HCT116 (cell line): ENCODE measurements around the gene KIAA0825. TPM values are rescaled to one million over a fixed set of nuclear protein-coding genes. Genes with fewer than 3 reads are reported as not detected.

ENCODE experiments used
- ATAC-seq: fragments of 200-7000 bp; cut with Tn5 transposase; 2 replicates; pipeline ENCODE4 v1.9.1; 2020; ENCODE audit warnings: mild to moderate bottlenecking, moderate library complexity
- BruUV-seq: library from RNA; stranded (reverse); fragments of 400-500 nt; replicated peaks from 2 replicates; lab custom pipeline; 2021; lab: Mats Ljungman, UMichigan
- CTCF ChIA-PET: fragments of 300-600 bp; sonication (Branson Sonifier 250); formaldehyde crosslinking; loops from one replicate; lab custom pipeline; 2021; ENCODE audit warnings: antibody characterized with exemption; lab: Charles Lee
- POLR2A ChIA-PET: fragments of 300-600, 350-600 bp; sonication (Branson Sonifier 250); formaldehyde crosslinking; loops from one replicate; lab custom pipeline; 2021; ENCODE audit warnings: antibody characterized with exemption; lab: Charles Lee
- RAD21 ChIA-PET, 2 experiments: fragments of 300-600 bp; sonication (Branson Sonifier 250); formaldehyde crosslinking; loops; one replicate each; lab custom pipeline; 2023; ENCODE audit warnings: low total read pairs in 2 of 2; ENCODE audit not compliant: uncharacterized antibody in 2 of 2, unreplicated experiment in 2 of 2, low non-redundant PET in 1 of 2; lab: Charles Lee
- DNase-seq: peaks from one replicate; pipeline ENCODE4 v3.0.0-alpha.2; 2010; ENCODE audit warnings: low read depth, low spot score
- H2AFZ ChIP-seq: fragments of 200-600 bp; shearing (Covaris generic), sonication (generic); 2 replicates; pipeline ENCODE4 v1.6.1; 2017; ENCODE audit warnings: low read depth, mixed run types, mixed read lengths, antibody characterized with exemption, low read length; ENCODE audit not compliant: poor library complexity, severe bottlenecking
- H3K27ac ChIP-seq: 2 replicates; pipeline ENCODE4 v1.5.1; 2012; ENCODE audit warnings: low read depth, low read length
- H3K27me3 ChIP-seq: fragments of 200-600 bp; sonication (generic); 2 replicates; pipeline ENCODE4 v1.6.1; 2016; ENCODE audit warnings: mixed run types, low read length, mixed read lengths; ENCODE audit not compliant: insufficient read depth
- H3K36me3 ChIP-seq, 2 experiments: fragments of 200-500 bp in 1 of 2; fragments of 200-600 bp in 1 of 2; sonication (Bioruptor generic) in 1 of 2; sonication (generic) in 1 of 2; 2 replicates each; pipeline versions ENCODE4 v1.5.1 to v1.6.1; 2014 to 2016; ENCODE audit warnings: low read length in 2 of 2, inconsistent platforms in 1 of 2, mixed read lengths in 1 of 2, mixed run types in 1 of 2; ENCODE audit not compliant: insufficient read depth in 2 of 2, control insufficient read depth in 1 of 2
- H3K4me1 ChIP-seq, 2 experiments: fragments of 200-600 bp in 1 of 2; sonication (generic) in 1 of 2; 2 replicates each; pipeline versions ENCODE4 v1.5.1 to v1.6.1; 2012 to 2017; ENCODE audit warnings: low read length in 2 of 2, inconsistent platforms in 1 of 2, mild to moderate bottlenecking in 1 of 2, mixed read lengths in 1 of 2, mixed run types in 1 of 2, moderate library complexity in 1 of 2; ENCODE audit not compliant: insufficient read depth in 2 of 2, control insufficient read depth in 1 of 2
- H3K4me2 ChIP-seq: fragments of 200-600 bp; sonication (generic); 2 replicates; pipeline ENCODE4 v1.6.1; 2017; ENCODE audit warnings: mixed run types, low read length, mixed read lengths
- H3K4me3 ChIP-seq, 2 experiments: fragments of 200-600 bp in 1 of 2; sonication (generic) in 1 of 2; replicated peaks in 1 of 2; 2 replicates each; pipeline ENCODE4 v1.5.1; 2011 to 2016; ENCODE audit warnings: low read length in 2 of 2, control low read depth in 1 of 2, low read depth in 1 of 2, mild to moderate bottlenecking in 1 of 2, mixed read lengths in 1 of 2, mixed run types in 1 of 2
- H3K79me2 ChIP-seq: fragments of 200-600 bp; sonication (generic); 2 replicates; pipeline ENCODE4 v1.6.1; 2017; ENCODE audit warnings: mild to moderate bottlenecking, mixed run types, low read length, moderate library complexity, mixed read lengths; ENCODE audit not compliant: insufficient read depth
- H3K9ac ChIP-seq: fragments of 200-600 bp; sonication (generic); 2 replicates; pipeline ENCODE4 v1.6.1; 2016; ENCODE audit warnings: low read length, mixed read lengths
- H3K9me2 ChIP-seq: fragments of 200-600 bp; sonication (generic), shearing (Covaris generic); 2 replicates; pipeline ENCODE4 v1.6.1; 2017; ENCODE audit warnings: mixed run types, mild to moderate bottlenecking, moderate library complexity; ENCODE audit not compliant: insufficient read depth
- H3K9me3 ChIP-seq, 2 experiments: fragments of 200-500 bp in 1 of 2; fragments of 200-600 bp in 1 of 2; sonication (Bioruptor generic) in 1 of 2; sonication (generic) in 1 of 2; 2 replicates each; pipeline ENCODE4 v1.6.1; 2014 to 2017; ENCODE audit warnings: low read length in 2 of 2, mixed read lengths in 2 of 2, inconsistent platforms in 1 of 2, low read depth in 1 of 2, mild to moderate bottlenecking in 1 of 2, mixed run types in 1 of 2, moderate library complexity in 1 of 2; ENCODE audit not compliant: control insufficient read depth in 1 of 2, insufficient read depth in 1 of 2
- H4K20me1 ChIP-seq: fragments of 200-600 bp; sonication (generic), shearing (Covaris generic); 2 replicates; pipeline ENCODE4 v1.6.1; 2017; ENCODE audit warnings: mixed run types, mild to moderate bottlenecking, moderate library complexity; ENCODE audit not compliant: insufficient read depth
- EGR1 ChIP-seq: IDR thresholded peaks from 2 replicates; pipeline ENCODE4 v1.6.1; 2012; ENCODE audit warnings: low read depth
- ELF1 ChIP-seq: IDR thresholded peaks from 2 replicates; pipeline ENCODE4 v1.6.1; 2012; ENCODE audit warnings: low read depth, borderline replicate concordance
- EZH2 ChIP-seq: fragments of 200-600 bp; sonication (generic); IDR thresholded peaks from 2 replicates; pipeline ENCODE4 v1.6.1; 2017; ENCODE audit warnings: antibody characterized with exemption, mixed run types
- EZH2phosphoT487 ChIP-seq: fragments of 200-600 bp; IDR thresholded peaks from 2 replicates; pipeline ENCODE4 v1.6.1; 2018; ENCODE audit warnings: antibody characterized with exemption, borderline replicate concordance
- FOSL1 ChIP-seq: IDR thresholded peaks from 2 replicates; pipeline ENCODE4 v1.6.1; 2012; ENCODE audit warnings: low read depth
- JUND ChIP-seq: IDR thresholded peaks from 2 replicates; pipeline ENCODE4 v1.6.1; 2012
- POLR2A ChIP-seq: IDR thresholded peaks from 2 replicates; pipeline ENCODE4 v1.7.0; 2011; ENCODE audit warnings: borderline replicate concordance; ENCODE audit not compliant: insufficient read depth, insufficient read length; ENCODE audit errors: extremely low read depth
- POLR2AphosphoS5 ChIP-seq: IDR thresholded peaks from 2 replicates; pipeline ENCODE4 v1.6.1; 2011; ENCODE audit warnings: mild to moderate bottlenecking, low read depth, low read length, moderate library complexity
- SIN3A ChIP-seq: IDR thresholded peaks from 2 replicates; pipeline ENCODE4 v1.6.1; 2012; ENCODE audit warnings: low read depth
- TCF7L2 ChIP-seq: IDR thresholded peaks from 2 replicates; pipeline ENCODE4 v1.7.0; 2011; ENCODE audit warnings: borderline replicate concordance, inconsistent platforms; ENCODE audit not compliant: insufficient read depth, insufficient read length; ENCODE audit errors: extremely low read depth
- YY1 ChIP-seq: IDR thresholded peaks from 2 replicates; pipeline ENCODE4 v1.6.1; 2011; ENCODE audit warnings: low read length, low read depth, moderate library complexity, mild to moderate bottlenecking; ENCODE audit not compliant: insufficient replicate concordance; ENCODE audit errors: extremely low read depth
- ZFX ChIP-seq: fragments of 450-650 bp; IDR thresholded peaks from 2 replicates; pipeline ENCODE4 v1.6.1; 2017
- intact Hi-C: fragments of 100-400 bp; cut with micrococcal nuclease; formaldehyde crosslinking; loops from 2 replicates; pipeline ENCODE4 v1.10.0; 2022
- total RNA-seq: library from RNA; stranded (reverse); gene quantifications from one replicate; pipeline ENCODE4 v1.2.1, GENCODE V29; 2021; ENCODE audit not compliant: unreplicated experiment
- TF ChIP-seq, protein P1 (sequence below): IDR thresholded peaks from 2 replicates; pipeline ENCODE4 v1.6.1; 2012; ENCODE audit warnings: low read depth
- TF ChIP-seq, protein P2 (sequence below): IDR thresholded peaks from 2 replicates; pipeline ENCODE4 v1.6.1; 2012
- TF ChIP-seq, protein P3 (sequence below): IDR thresholded peaks from 2 replicates; pipeline ENCODE4 v1.6.1; 2011; ENCODE audit warnings: mild to moderate bottlenecking, low read length, moderate library complexity; ENCODE audit not compliant: insufficient replicate concordance; ENCODE audit errors: extremely low read depth

Gene KIAA0825
- total RNA-seq, 1 experiment from 2014 or later, result 1.4 TPM

GRCh38 chr5:94240596-94240992 lies 377.8 kb downstream of the KIAA0825 start (continued):
- TF ChIP-seq, protein P1, sequence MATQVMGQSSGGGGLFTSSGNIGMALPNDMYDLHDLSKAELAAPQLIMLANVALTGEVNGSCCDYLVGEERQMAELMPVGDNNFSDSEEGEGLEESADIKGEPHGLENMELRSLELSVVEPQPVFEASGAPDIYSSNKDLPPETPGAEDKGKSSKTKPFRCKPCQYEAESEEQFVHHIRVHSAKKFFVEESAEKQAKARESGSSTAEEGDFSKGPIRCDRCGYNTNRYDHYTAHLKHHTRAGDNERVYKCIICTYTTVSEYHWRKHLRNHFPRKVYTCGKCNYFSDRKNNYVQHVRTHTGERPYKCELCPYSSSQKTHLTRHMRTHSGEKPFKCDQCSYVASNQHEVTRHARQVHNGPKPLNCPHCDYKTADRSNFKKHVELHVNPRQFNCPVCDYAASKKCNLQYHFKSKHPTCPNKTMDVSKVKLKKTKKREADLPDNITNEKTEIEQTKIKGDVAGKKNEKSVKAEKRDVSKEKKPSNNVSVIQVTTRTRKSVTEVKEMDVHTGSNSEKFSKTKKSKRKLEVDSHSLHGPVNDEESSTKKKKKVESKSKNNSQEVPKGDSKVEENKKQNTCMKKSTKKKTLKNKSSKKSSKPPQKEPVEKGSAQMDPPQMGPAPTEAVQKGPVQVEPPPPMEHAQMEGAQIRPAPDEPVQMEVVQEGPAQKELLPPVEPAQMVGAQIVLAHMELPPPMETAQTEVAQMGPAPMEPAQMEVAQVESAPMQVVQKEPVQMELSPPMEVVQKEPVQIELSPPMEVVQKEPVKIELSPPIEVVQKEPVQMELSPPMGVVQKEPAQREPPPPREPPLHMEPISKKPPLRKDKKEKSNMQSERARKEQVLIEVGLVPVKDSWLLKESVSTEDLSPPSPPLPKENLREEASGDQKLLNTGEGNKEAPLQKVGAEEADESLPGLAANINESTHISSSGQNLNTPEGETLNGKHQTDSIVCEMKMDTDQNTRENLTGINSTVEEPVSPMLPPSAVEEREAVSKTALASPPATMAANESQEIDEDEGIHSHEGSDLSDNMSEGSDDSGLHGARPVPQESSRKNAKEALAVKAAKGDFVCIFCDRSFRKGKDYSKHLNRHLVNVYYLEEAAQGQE, result no peak
- TF ChIP-seq, protein P2, sequence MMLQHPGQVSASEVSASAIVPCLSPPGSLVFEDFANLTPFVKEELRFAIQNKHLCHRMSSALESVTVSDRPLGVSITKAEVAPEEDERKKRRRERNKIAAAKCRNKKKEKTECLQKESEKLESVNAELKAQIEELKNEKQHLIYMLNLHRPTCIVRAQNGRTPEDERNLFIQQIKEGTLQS, result no peak
- no peak for TF ChIP-seq YY1
- TF ChIP-seq SIN3A, result no peak
- TF ChIP-seq FOSL1, result no peak
- no peak for TF ChIP-seq POLR2AphosphoS5
- no peak for TF ChIP-seq EZH2phosphoT487
- no peak for TF ChIP-seq ELF1
- TF ChIP-seq EGR1, result no peak
- no peak for TF ChIP-seq EZH2
- TF ChIP-seq ZFX, result no peak
- TF ChIP-seq JUND, result no peak

GRCh38 chr5:94240134-94240533 lies 378.3 kb downstream of the KIAA0825 start:
- ChIA-PET CTCF (no interaction called here), RAD21 (no interaction called here), POLR2A (no interaction called here)
- no peaks in the 10 kb centered on the region for H3K27me3 ChIP-seq
- peaks cover 10 to 22% of the 10 kb centered on the region in 2 experiments; a peak in 3 of 4 replicates for H3K4me1 ChIP-seq
- no peaks in the 10 kb centered on the region for H3K9me3 ChIP-seq
- no peaks in the 10 kb centered on the region for H3K9me2 ChIP-seq
- H3K36me3 ChIP-seq, result no peaks in the 10 kb centered on the region
- H3K79me2 ChIP-seq, result no peaks in the 10 kb centered on the region
- no peak for TF ChIP-seq TCF7L2
- no peak for TF ChIP-seq EZH2phosphoT487
- no peak for TF ChIP-seq POLR2AphosphoS5
- no peak for TF ChIP-seq YY1
- TF ChIP-seq ZFX, result no peak
- TF ChIP-seq, protein P2, result no peak
- TF ChIP-seq POLR2A, result no peak
- TF ChIP-seq, protein P3, sequence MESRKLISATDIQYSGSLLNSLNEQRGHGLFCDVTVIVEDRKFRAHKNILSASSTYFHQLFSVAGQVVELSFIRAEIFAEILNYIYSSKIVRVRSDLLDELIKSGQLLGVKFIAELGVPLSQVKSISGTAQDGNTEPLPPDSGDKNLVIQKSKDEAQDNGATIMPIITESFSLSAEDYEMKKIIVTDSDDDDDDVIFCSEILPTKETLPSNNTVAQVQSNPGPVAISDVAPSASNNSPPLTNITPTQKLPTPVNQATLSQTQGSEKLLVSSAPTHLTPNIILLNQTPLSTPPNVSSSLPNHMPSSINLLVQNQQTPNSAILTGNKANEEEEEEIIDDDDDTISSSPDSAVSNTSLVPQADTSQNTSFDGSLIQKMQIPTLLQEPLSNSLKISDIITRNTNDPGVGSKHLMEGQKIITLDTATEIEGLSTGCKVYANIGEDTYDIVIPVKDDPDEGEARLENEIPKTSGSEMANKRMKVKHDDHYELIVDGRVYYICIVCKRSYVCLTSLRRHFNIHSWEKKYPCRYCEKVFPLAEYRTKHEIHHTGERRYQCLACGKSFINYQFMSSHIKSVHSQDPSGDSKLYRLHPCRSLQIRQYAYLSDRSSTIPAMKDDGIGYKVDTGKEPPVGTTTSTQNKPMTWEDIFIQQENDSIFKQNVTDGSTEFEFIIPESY, result no peak
- TF ChIP-seq SIN3A, result no peak
- intact Hi-C loops, result no loop called here
- no peak overlapping the region for H3K27ac ChIP-seq
- H4K20me1 ChIP-seq, result no peaks in the 10 kb centered on the region
- H3K4me3 ChIP-seq, result no peak overlapping the region
- BruUV-seq, result no TSS peak
- no peak overlapping the region for H3K9ac ChIP-seq
- ATAC-seq (no peak), DNase-seq (no peak)
- H2AFZ ChIP-seq, result no peak overlapping the region
- no peak overlapping the region for H3K4me2 ChIP-seq
